GM18951 (cell line): ENCODE results near the gene PPP1R3E.
A peak's percentile ranks its signal among the peaks of the same experiment; 100 is the strongest.

Source experiments
- POLR2A ChIP-seq: IDR thresholded peaks from 4 replicates; pipeline ENCODE4 v1.6.1; 2011; ENCODE audit warnings: mild to moderate bottlenecking; ENCODE audit not compliant: insufficient read length, insufficient read depth; ENCODE audit errors: extremely low read depth
- in situ Hi-C: fragments of 300-500 bp; cut with MboI; formaldehyde crosslinking; loops from one replicate; pipeline ENCODE4 v1.12.0; 2022; ENCODE audit warnings: low sequenced_read_pairs, mixed read lengths, inconsistent platforms; ENCODE audit not compliant: unreplicated experiment

Gene PPP1R3E

GRCh38 chr14:23302290-23303225 is at the start of gene PPP1R3E:
TSS of gene PPP1R3E (minus strand) at chr14:23302859. CDS start at chr14:23302576, 283 bp downstream.
- peak; percentile 77 for TF ChIP-seq POLR2A
- in situ Hi-C loops, result no loop called here

GRCh38 chr14:23351681-23352505 is 49.2 kb upstream of the PPP1R3E start:
- in situ Hi-C loops, result no loop called here
- no peak for TF ChIP-seq POLR2A

- TF ChIP-seq POLR2A, result no peak
- in situ Hi-C loops, result no loop called here
Measured at GRCh38 chr14:23349156-23349845, 46.6 kb upstream of the PPP1R3E start.

GRCh38 chr14:23348297-23348655 is 45.6 kb upstream of the PPP1R3E start:
- in situ Hi-C loops, result no loop called here
- TF ChIP-seq POLR2A, result no peak

- in situ Hi-C loops, result no loop called here
- no peak for TF ChIP-seq POLR2A
Measured at GRCh38 chr14:23347406-23348296, 45.0 kb upstream of the PPP1R3E start.

- in situ Hi-C loops, result no loop called here
- TF ChIP-seq POLR2A, result no peak
Measured at GRCh38 chr14:23346693-23347405, 44.2 kb upstream of the PPP1R3E start.

- no peak for TF ChIP-seq POLR2A
- in situ Hi-C loops, result no loop called here
Measured at GRCh38 chr14:23345987-23346692, 43.5 kb upstream of the PPP1R3E start.

- in situ Hi-C loops, result no loop called here
- TF ChIP-seq POLR2A, result no peak
Measured at GRCh38 chr14:23344481-23344880, 41.8 kb upstream of the PPP1R3E start.

GRCh38 chr14:23339506-23340268 is 37.0 kb upstream of the PPP1R3E start:
- in situ Hi-C loops, result no loop called here
- TF ChIP-seq POLR2A, result no peak

GRCh38 chr14:23335623-23336022 is 33.0 kb upstream of the PPP1R3E start:
- in situ Hi-C loops, result no loop called here
- TF ChIP-seq POLR2A, result no peak

GRCh38 chr14:23327947-23328744 is 25.5 kb upstream of the PPP1R3E start:
- TF ChIP-seq POLR2A, result no peak
- in situ Hi-C loops, result no loop called here
